ENCODE results near the gene CTNNA1. TPM values are rescaled to one million over a fixed set of nuclear protein-coding genes. Genes with fewer than 3 reads are reported as not detected.

Gene CTNNA1
- total and polyA plus RNA-seq, 2 of the 8 experiments (the other 6 are each of a cell fraction or from before 2014, with no cell fraction given), result 115 to 349 TPM

- Histone ChIP-seq H3K27me3 (replicated peaks in 1 of 4; ENCODE audit: control insufficient read depth in 3 of 4, extremely low read depth in 1 of 4, insufficient read depth in 3 of 4, low read length in 3 of 4) (no peaks in the 10 kb centered on the region), H3K36me3 (ENCODE audit: control insufficient read depth in 2 of 4, insufficient read depth in 4 of 4, low read length in 3 of 4) (no peaks in the 10 kb centered on the region), H3K4me1 (replicated peaks in 1 of 4; ENCODE audit: control insufficient read depth in 3 of 4, insufficient read depth in 4 of 4, low read length in 3 of 4) (peaks cover 0 to 22% (median 12%) of the 10 kb centered on the region in 4 experiments; a peak in 6 of 7 replicates), H3K14ac (ENCODE audit: insufficient read length) (no peak overlapping the region), H2BK20ac (ENCODE audit: low read length) (no peak overlapping the region), H3K4me3 (ENCODE audit: extremely low read depth in 1 of 4, insufficient read depth in 2 of 4, low read depth in 3 of 4, low read length in 4 of 4) (no peak overlapping the region), H4K91ac (replicated peaks; ENCODE audit: insufficient read length, low read length) (no peak overlapping the region), H2BK120ac (replicated peaks; ENCODE audit: low read depth, low read length) (no peak overlapping the region), H3K9ac (replicated peaks in 1 of 4; ENCODE audit: extremely low read depth in 1 of 4, low read depth in 3 of 4, low read length in 3 of 4) (no peak overlapping the region), H3K23ac (ENCODE audit: insufficient read length) (no peak overlapping the region), H3K79me1 (ENCODE audit: low read depth, low read length) (no peaks in the 10 kb centered on the region), H2AFZ (ENCODE audit: low read length) (no peak overlapping the region), H3K56ac (replicated peaks; ENCODE audit: insufficient read length, low read depth, low read length) (no peak overlapping the region), H3K27ac (ENCODE audit: low read depth, low read length) (no peak overlapping the region), H3K4me2 (ENCODE audit: insufficient read depth in 1 of 2, low read depth in 2 of 2, low read length in 2 of 2) (no peak overlapping the region), H3K4ac (replicated peaks; ENCODE audit: insufficient read length, low read depth, low read length) (no peak overlapping the region), H3K23me2 (ENCODE audit: low read depth, low read length) (no peaks in the 10 kb centered on the region), H4K5ac (ENCODE audit: insufficient read length, low read depth, low read length) (no peak overlapping the region), H2AK5ac (ENCODE audit: low read depth, low read length) (no peak overlapping the region), H3K9me3 (ENCODE audit: insufficient read depth in 2 of 2, low read depth in 1 of 2, low read length in 1 of 2) (no peaks in the 10 kb centered on the region), H2BK12ac (ENCODE audit: low read depth, low read length) (no peak overlapping the region), H2BK5ac (ENCODE audit: low read depth, low read length) (no peak overlapping the region), H4K20me1 (replicated peaks in 1 of 2; ENCODE audit: control insufficient read depth in 1 of 2, insufficient read depth in 2 of 2, low read length in 2 of 2) (peaks cover 0 to 3% of the 10 kb centered on the region in 2 experiments), H3K18ac (ENCODE audit: extremely low read depth, low read length) (no peak overlapping the region), H3K79me2 (ENCODE audit: control insufficient read depth in 1 of 2, insufficient read depth in 2 of 2, low read length in 2 of 2) (no peaks in the 10 kb centered on the region), H2BK15ac (ENCODE audit: low read length) (no peak overlapping the region), H4K8ac (ENCODE audit: extremely low read depth, insufficient read depth, low read length) (no peak overlapping the region)
- ChIA-PET POLR2A (ENCODE audit: partially characterized antibody) (no interaction called here), CTCF (ENCODE audit: partially characterized antibody) (interaction anchor here (0.6 to 2.2 kb wide), 8 partner anchors 10 to 117 kb away, joined by 3 to 10 read pairs (median 3); no protein-coding TSS in a partner anchor)
- WGBS, 2 experiments (ENCODE audit: extremely low coverage in 1 of 2, insufficient coverage in 1 of 2, insufficient read length in 1 of 2, insufficient replicate concordance in 2 of 2, low coverage in 1 of 2, low lambda C conversion rate in 2 of 2, missing lambda C conversion rate in 1 of 2), result 81% methylated on average over 3 of the region's 3 CpGs; no CpG with 5 or more reads in 1 of the 2 experiments
- DNase-seq (ENCODE audit: low read depth in 1 of 2, low spot score in 2 of 2), result no peak
- FAIRE-seq, result no peak
- TF ChIP-seq NRF1 (IDR thresholded peaks at IDR 0.05; ENCODE audit: low read depth, low read length), result no peak
- TF ChIP-seq RAD21 (IDR thresholded peaks at IDR 0.05 in 1 of 2, conservative IDR thresholded peaks at IDR 0.05 in 1 of 2; ENCODE audit: low read depth in 2 of 2, low read length in 2 of 2), result peak in 1 of 2 experiments; percentile 32; a peak in 2 of 4 replicates
Observed at GRCh38 chr5:138942861-138943260, 189.6 kb downstream of the CTNNA1 start.
